NCI-H2081 (cell line): ENCODE data around the gene MAGEA1.
"Not testable (repeated sequence)": the region's sequence is repeated elsewhere in the genome, so short reads cannot be mapped to it uniquely, and the experiment has no call there.

Source experiments
- DNase-seq, 2 experiments: peaks; one replicate each; lab custom pipeline; 2025; lab: John Stamatoyannopoulos, UW

MAGEA1 gene, protein sequence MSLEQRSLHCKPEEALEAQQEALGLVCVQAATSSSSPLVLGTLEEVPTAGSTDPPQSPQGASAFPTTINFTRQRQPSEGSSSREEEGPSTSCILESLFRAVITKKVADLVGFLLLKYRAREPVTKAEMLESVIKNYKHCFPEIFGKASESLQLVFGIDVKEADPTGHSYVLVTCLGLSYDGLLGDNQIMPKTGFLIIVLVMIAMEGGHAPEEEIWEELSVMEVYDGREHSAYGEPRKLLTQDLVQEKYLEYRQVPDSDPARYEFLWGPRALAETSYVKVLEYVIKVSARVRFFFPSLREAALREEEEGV

DNA sequence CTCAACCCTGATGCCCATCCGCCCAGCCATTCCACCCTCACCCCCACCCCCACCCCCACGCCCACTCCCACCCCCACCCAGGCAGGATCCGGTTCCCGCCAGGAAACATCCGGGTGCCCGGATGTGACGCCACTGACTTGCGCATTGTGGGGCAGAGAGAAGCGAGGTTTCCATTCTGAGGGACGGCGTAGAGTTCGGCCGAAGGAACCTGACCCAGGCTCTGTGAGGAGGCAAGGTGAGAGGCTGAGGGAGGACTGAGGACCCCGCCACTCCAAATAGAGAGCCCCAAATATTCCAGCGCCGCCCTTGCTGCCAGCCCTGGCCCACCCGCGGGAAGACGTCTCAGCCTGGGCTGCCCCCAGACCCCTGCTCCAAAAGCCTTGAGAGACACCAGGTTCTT lies at the start of gene MAGEA1:
Gene MAGEA1, plus strand, starts transcription at position 154 of the 400 bp plus-strand sequence. CDS start 3,106 bp downstream, outside the sequence.
- DNase-seq: peak in 1 of 2 experiments; percentile 24

DNA sequence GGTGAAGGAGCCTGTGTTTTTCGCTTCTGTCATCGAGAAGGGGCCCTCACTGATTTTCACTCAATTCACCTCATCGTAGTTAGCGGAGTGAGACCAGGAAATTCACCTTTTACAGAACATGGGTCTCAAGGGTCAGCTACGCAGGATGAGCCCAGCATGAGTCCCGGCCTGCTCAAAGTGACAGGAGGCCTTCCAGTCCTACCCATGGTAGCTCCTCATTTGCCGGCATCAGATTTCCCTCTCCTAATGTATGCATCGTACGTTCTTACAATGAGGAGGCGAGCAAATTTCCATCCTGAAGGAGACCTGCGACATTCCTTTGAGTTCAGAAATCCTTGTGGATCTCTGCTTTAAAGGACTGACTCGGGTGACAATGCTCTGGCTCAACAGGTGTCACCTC lies 46.2 kb upstream of the MAGEA1 start:
- not testable (repeated sequence) for DNase-seq

DNA sequence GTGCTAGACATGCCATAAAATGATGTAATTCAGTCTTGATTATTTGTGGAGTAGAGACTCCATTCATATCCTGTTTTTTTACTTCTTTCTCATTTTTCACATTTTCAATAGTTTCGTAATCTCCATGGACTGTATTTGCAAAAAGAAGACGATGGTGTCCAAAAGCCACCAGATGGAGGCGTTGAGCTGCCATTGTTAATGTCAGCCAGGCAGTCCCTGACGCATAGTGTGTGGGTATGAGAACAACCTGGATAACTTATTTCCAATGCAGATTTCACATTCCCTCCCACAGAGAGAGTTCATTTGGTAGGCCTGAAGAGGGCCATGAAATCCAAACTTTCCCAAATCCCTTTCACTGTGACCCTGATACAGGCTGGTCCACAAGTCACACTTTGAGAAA lies 40.0 kb upstream of the MAGEA1 start:
- not testable (repeated sequence) for DNase-seq

DNA sequence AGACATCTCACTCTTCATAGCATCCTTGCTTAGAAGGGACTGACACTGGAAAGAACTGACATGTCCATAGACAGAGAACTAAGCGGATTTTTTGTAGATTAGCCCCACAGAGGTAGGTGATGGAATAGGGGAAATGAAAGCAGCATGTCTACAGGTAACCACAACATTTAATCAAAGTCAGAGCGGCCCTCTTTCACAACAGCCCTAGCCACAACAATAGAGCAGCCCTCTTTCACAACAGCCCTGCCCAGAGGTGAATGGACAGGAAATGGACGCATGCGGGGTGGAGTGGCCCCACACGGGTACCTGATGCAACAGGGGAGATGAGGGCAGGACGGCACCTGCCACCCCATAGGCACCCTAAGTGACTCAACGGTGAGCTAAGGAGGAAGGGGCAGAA lies 32.8 kb upstream of the MAGEA1 start:
- not testable (repeated sequence) for DNase-seq

DNA sequence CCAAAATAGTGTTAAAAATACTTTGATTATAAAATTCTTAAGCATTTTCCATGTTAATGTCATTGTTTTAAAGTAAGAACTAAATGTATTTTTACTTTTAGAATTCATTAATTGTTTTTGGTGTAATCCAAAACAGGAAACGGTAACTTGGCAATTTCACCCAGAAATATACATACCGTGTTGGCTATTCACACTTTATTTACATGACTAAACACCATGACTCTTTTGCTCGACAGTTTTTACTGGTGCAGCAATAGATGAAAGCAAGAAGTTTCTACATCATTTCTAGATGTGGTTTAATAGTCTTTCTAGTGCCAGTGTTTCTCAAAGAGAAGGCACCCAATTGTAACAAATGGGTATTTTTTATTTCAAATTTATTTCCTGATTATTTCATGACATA lies 25.6 kb upstream of the MAGEA1 start:
- no peak for DNase-seq

DNA sequence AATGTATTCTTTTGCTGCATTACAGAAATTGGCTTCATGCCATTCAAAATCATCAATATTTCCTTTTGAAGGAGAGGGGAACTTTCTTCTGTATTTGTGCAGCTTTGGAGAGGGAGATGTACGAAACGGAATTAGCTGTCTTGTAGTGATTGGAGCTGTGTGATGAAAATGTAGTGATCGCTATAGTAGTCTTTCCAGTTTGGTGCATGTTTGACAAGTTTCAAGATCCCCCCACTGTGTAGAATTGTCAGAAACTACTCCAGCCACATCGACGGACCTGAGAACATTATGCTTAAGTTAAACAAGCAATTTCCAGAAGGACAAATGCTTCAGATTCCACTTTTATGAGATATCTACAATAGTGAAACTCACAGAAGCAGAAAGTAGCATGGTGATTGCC lies 21.6 kb upstream of the MAGEA1 start:
- DNase-seq: no peak

DNA sequence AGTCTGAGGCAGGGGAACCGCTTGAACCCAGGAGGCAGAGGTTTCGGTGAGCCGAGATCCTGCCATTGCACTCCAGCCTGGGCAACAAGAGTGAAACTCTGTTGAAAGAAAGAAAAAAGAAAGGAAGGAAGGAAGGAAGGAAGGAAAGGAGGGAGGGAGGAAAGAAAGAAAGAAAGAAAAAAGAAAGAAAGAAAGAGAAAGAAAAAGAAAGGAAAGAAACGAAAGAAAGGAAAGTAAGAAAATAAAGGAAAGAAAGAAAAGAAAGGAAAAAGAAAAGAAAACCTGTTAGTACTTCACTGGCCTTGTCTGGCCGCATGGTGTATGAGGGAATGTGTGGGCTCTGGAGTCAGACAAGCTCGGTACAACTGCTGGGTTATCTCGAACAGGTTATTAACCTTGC lies 20.8 kb upstream of the MAGEA1 start:
- no peak for DNase-seq

DNA sequence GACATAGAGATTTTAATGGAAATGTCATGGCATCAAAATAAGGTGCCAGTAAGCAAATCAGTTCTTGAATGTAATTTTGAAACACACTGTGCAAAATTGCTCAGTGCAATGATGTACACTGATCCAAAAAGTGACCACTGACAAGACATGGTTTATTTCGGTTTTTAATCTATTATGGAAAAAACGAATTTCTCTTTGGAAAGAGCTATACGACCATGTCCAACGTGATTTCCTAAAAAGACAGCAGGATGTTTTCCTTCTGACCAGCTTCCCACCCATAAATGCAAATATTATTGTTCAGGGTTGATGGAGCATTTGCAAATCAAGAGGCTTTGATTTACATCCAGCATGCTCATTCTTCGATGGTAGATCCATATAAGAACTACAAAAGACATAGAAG lies 17.1 kb upstream of the MAGEA1 start:
- DNase-seq: no peak

DNA sequence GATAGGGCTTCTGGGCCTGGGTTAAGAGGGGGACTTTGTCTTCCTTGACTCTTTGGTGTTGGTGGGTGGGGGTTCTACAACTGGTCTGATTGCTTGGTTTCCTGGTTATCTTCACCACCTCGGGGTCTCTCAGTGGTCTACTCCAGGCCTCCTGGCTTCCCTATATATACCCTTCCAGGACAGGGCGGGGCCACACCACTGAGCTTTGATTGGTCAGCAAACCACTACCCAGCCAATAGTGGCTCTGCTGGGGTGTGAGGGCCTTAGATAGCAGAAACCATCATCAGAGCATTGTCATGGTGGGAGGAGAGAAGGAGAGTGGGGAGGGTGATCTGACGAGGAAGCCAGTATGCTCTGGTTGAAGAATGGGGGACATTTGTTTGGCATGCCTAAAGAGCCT lies 14.4 kb upstream of the MAGEA1 start:
- no peak for DNase-seq

DNA sequence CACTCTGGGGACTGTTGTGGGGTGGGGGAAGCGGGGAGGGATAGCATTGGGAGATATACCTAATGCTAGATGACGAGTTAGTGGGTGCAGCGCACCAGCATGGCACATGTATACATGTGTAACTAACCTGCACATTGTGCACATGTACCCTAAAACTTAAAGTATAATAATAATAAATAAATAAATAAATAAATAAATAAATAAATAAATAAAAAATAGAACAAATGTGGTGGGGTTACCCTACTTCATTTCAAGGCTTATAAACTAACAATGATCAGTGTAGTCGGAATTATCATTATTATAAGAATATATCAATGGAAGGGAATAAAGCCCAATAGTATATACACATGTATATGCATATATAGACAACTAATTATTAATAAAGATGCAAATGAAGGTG lies 10.7 kb upstream of the MAGEA1 start:
- DNase-seq: not testable (repeated sequence)

DNA sequence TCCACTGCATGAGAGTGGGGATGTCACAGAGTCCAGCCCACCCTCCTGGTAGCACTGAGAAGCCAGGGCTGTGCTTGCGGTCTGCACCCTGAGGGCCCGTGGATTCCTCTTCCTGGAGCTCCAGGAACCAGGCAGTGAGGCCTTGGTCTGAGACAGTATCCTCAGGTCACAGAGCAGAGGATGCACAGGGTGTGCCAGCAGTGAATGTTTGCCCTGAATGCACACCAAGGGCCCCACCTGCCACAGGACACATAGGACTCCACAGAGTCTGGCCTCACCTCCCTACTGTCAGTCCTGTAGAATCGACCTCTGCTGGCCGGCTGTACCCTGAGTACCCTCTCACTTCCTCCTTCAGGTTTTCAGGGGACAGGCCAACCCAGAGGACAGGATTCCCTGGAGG lies 2.7 kb downstream of the MAGEA1 start:
- no peak for DNase-seq

DNA sequence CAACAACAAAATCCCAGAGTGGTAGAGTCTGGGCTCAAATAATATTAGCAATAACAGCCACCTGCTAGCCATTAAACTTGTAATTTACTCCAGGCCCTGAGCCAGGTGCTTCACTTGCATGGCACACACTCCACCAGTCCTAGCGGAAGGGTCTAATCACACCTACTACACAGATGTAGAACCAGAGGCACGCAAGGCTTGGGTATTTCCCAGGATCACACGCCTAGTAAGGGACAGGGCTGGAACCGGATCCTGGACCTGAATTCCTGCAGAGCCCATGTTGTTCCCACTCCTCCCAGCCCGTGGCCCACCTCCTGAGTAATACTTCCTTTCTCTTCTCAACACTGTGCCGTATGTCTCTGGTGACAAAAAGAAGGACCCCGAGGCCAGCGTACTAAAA lies 5.7 kb downstream of the MAGEA1 start:
- no peak for DNase-seq

DNA sequence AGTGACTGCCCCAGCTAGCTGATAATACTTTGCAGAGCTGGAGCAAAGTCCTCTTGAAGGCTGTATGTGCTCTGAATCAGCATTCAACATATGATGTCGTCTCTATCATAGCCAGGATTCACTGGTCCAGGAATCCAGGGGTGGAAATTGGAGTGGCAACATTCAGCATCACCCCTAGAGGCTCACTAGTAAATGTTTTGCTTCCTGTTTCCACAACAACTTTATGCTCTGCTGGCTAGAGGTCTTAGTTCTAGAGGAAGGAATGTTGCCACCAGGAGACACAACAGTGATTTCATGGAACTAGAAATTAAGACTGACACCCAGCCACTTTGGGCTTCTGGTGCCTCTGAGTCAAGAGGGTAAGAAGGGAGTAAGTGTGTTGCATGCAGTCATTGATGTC lies 11.3 kb downstream of the MAGEA1 start:
- no peak for DNase-seq

DNA sequence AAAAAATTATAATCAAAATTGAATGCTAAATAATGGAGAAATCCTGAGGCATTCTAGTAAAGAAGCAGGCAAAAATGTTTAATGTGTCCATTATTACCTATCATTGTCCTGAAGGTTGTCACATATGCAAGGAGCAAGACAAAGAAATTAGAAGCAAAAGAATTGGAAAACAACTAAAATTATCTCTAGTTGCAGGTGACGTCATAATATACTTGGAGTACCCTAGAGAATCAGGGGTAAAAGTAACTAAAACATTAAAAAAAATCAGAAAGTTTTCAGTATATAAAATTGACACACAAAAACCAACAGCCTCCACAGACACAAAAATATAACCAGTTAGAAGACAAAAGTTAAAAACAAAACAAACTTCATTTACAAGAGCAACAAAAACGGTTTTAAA lies 21.4 kb downstream of the MAGEA1 start:
- no peak for DNase-seq

DNA sequence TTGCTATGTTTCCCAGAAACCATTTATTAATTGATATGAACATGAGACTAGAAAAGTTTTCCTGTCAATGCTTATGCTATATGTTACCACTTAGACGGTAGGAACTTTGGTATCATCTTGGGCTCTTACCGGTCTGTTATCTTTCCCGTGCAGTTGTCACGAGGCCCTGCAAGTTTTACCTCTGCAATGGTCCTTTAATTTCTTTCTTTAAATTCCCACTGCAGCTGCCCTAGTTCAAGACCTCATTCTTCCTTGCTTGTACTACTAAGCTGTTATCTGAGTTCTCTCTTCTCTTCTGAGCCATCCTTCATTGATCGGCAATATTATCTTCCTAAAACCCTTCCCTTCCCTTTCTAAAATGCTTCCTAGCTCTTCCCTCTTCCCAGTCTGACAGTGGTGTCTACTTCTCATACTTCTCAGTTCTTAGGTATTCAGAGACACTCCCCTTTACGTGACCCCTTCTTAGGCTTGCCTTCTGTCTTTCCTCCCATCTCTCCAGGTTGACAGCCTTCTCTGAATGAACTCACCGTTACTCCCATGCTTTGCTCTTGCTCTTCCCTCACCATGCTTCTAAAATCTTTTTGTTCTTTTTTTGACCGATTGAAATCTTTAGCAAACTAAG lies 27.5 kb downstream of the MAGEA1 start:
- DNase-seq: no peak

DNA sequence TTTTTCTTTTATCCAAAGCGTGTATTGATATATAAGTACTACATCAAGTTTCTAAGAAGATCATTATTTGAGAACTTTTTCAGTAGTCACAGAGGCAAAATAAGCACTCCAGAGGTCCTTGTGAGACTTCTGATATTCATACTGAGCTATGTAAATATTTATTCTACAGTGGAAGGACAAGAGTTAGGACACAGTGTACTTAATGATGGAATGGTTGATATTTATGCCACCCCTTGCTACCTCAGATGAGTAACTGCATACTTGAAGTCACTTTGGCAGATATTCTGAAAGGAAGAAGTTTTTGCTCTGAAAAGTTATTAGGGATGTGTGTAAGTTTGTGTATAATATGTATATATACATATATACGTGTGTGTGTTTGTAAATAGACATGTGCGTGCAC lies 30.3 kb downstream of the MAGEA1 start:
- no peak for DNase-seq

DNA sequence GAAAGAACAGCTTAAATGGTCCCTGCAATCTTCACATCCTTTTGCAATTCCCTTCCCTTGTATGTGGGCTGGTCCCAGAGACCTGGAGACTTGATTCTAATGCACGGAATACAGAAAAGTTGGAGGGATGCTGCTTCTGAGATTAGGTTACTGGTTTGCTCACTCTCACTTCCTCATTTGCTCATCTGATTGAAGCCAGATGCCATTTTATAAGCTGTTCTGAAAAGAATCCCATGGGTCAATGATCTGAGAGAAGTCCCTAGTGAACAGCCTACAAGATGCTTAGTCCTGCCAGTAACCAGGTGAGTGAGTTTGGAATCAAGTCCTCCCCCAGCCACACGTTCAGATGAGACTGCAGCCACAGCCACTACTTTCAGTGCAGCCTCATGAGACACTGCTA lies 35.9 kb downstream of the MAGEA1 start:
- DNase-seq: no peak

DNA sequence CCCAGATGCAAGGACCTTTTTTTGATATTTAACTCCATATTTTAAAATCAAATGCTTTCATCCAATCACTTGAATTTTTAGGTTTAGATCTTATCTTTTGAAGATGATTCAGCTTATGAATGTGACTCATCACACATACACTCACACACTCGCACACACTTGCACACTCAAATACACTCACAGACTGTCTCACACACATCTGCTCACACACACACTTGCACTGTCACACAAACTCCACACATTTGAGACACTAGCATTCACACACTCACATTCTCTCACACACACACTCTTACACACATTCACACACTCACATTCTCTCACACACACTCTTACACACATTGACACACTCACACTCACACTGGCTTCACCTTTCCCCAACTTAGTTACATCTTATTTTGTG lies 37.8 kb downstream of the MAGEA1 start:
- DNase-seq: no peak

DNA sequence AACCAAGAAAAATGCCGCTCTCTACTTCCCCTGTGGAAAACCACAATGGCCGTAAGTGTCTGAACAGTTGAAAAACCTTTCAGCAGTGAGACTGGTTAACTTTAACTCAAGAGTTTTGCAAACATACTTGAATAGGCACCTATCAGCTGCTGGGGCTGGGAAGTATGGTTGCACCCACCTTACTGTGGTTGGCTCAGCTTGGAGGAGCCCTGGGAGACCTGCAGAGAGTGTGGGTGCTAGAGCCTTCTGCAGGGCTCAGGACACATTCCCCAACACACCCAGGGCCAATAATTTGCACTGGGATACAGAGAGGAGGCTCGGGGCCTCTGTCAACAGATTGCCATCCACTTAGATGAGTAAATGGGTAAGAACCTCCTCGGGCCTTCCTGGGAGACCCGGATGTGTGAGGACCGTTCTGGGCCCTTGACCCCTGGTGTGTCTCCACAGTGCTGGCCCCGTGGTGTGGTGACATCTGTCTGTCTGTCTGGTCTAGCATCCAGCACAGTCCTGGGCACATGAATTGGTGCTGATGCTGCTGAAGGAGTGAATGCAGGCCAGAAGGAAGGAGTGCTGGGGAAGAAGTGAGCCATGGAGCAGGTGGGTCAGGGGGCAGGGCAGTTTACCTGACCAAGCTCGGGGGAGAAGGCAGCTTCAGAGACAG lies 46.5 kb downstream of the MAGEA1 start:
- DNase-seq: no peak

DNA sequence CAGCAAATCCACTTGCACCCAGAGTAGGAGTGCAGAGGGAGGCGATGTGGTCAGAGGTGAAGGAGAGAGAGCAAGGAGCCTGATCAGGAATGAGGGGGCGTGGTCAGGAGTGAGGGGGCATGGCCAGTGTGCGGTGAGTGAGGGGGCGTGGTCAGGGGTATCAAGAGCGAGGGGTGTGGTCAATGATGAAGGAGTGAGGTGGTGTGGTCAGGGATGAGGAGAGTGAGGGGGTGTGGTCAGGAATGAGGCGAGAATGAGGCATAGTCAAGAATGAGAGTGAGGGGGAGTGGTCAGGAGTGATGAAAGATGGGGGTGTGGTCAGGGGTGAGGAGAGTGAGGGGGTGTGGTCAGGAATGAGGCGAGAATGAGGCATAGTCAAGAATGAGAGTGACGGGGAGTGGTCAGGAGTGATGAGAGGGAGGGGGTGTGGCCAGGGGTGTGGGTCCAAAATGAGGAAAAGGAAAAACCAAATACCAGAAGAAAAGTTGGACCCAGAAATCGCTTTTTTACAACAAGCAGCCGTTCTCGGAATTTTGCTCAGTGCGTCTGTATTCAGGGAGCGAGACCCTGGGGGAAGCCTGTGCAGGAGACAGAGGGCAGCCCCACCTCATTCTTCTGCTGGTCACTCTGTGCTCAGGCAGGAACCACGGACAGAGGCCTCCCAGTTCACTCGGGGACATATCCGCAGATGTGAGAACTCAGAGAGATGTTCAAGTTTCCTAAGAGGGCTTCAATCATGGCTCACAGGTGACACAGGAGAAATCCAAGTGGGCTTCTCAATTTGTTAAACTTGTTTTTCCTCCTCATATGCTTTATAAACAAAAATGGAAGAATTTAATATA lies 47.5 kb downstream of the MAGEA1 start:
- DNase-seq: no peak
